HG03066 (cell line): ENCODE measurements around the gene SDR42E1.

ENCODE experiments used
- ATAC-seq: cut with Tn5 transposase; IDR thresholded peaks from one replicate; pipeline ENCODE4 v1.9.1; 2021; ENCODE audit warnings: low read depth; ENCODE audit not compliant: unreplicated experiment

Gene SDR42E1

GRCh38 chr16:81942007-81942601 is 69.2 kb downstream of the SDR42E1 start:
- ATAC-seq = no peak

- no peak for ATAC-seq
These were observed 70.3 kb downstream of the SDR42E1 start for GRCh38 chr16:81940781-81941560.

GRCh38 chr16:81939164-81940056 is 71.9 kb downstream of the SDR42E1 start:
- no peak for ATAC-seq
